Measurements from ENCODE around the gene GPN2.

Gene GPN2

GRCh38 chr1:26829184-26829911 lies 60.7 kb downstream of the GPN2 start:
- Histone ChIP-seq H3K4me3 (ENCODE audit: low read length) (no peak overlapping the region), H3K36me3 (ENCODE audit: insufficient read depth, low read length) (peaks cover 37% of the 10 kb centered on the region), H3K4me1 (ENCODE audit: insufficient read depth, low read length) (peaks cover 9% of the 10 kb centered on the region; the same call in 1 of the 2 replicates), H3K9ac (ENCODE audit: low read depth, low read length) (no peak overlapping the region), H3K27ac (ENCODE audit: low read depth, low read length) (no peak overlapping the region), H3K27me3 (ENCODE audit: insufficient read depth, low read length) (no peaks in the 10 kb centered on the region), H3K9me3 (ENCODE audit: insufficient read depth, low read depth, low read length) (no peaks in the 10 kb centered on the region)
- 73% methylated on average over 6 of the region's 6 CpGs for WGBS

GRCh38 chr1:26828411-26828991 lies 61.6 kb downstream of the GPN2 start:
- H3K9me3 ChIP-seq (ENCODE audit: insufficient read depth, low read depth, low read length), result no peaks in the 10 kb centered on the region
- peaks cover 9% of the 10 kb centered on the region; the same call in 1 of the 2 replicates for H3K4me1 ChIP-seq (ENCODE audit: insufficient read depth, low read length)
- H3K4me3 ChIP-seq (ENCODE audit: low read length), result no peak overlapping the region
- H3K27me3 ChIP-seq (ENCODE audit: insufficient read depth, low read length), result no peaks in the 10 kb centered on the region
- H3K27ac ChIP-seq (ENCODE audit: low read depth, low read length), result no peak overlapping the region
- H3K36me3 ChIP-seq (ENCODE audit: insufficient read depth, low read length), result peaks cover 29% of the 10 kb centered on the region
- 83% methylated on average over 4 of the region's 4 CpGs for WGBS
- no peak overlapping the region for H3K9ac ChIP-seq (ENCODE audit: low read depth, low read length)

GRCh38 chr1:26827663-26828062 lies 62.4 kb downstream of the GPN2 start:
- no peak overlapping the region for H3K27ac ChIP-seq (ENCODE audit: low read depth, low read length)

DNA sequence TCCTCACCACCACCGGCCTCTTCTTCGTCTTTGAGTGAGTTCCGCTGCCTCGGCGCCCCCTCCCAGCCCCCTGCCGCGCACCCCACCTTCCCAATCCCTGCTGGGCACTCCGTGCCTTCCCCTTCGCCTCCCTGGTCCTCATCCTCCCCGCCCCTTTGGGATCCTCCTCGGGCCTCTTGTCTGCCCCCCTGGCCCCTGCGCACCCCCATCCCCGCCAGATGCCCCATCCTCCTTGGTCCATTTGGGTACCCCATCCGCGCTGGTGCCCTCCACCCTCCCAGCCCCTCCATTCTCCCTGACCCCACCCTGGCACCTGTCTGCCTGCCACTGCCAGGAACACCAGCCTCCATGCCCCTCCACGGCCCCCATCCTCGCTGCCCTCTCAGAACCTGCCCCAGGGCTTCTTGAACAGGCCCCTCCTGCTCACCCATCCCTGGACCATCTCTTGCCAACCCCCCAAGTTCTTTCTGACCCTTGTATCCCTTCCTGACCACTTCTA lies 62.9 kb downstream of the GPN2 start:
- H3K27ac ChIP-seq (ENCODE audit: low read depth, low read length), result no peak overlapping the region
- H3K27me3 ChIP-seq (ENCODE audit: insufficient read depth, low read length), result no peaks in the 10 kb centered on the region
- H3K9me3 ChIP-seq (ENCODE audit: insufficient read depth, low read depth, low read length), result no peaks in the 10 kb centered on the region
- H3K4me1 ChIP-seq (ENCODE audit: insufficient read depth, low read length), result peaks cover 9% of the 10 kb centered on the region; the same call in 1 of the 2 replicates
- 7% methylated on average over 17 of the region's 17 CpGs for WGBS
- peaks cover 15% of the 10 kb centered on the region for H3K36me3 ChIP-seq (ENCODE audit: insufficient read depth, low read length)
- peak overlapping the region; percentile 52 for H3K4me3 ChIP-seq (ENCODE audit: low read length)
- peak overlapping the region; percentile 57 for H3K9ac ChIP-seq (ENCODE audit: low read depth, low read length)

More at GRCh38 chr1:26827663-26828062, 62.4 kb downstream of the GPN2 start:
- Histone ChIP-seq H3K9ac (ENCODE audit: low read depth, low read length) (no peak overlapping the region), H3K4me3 (ENCODE audit: low read length) (peak overlapping the region; percentile 52), H3K9me3 (ENCODE audit: insufficient read depth, low read depth, low read length) (no peaks in the 10 kb centered on the region), H3K27me3 (ENCODE audit: insufficient read depth, low read length) (no peaks in the 10 kb centered on the region), H3K4me1 (ENCODE audit: insufficient read depth, low read length) (peaks cover 9% of the 10 kb centered on the region; the same call in 1 of the 2 replicates), H3K36me3 (ENCODE audit: insufficient read depth, low read length) (peaks cover 20% of the 10 kb centered on the region)
- 47% methylated on average over 11 of the region's 11 CpGs for WGBS

GRCh38 chr1:26826261-26827105 lies 63.6 kb downstream of the GPN2 start, which contains the start of gene ZDHHC18:
Gene ZDHHC18, plus strand, starts transcription at chr1:26826688. Its CDS starts 117 bp downstream, at chr1:26826805.
- WGBS, result 2% methylated on average over 107 of the region's 107 CpGs
- Histone ChIP-seq H3K27ac (ENCODE audit: low read depth, low read length) (no peak within 1 kb of the TSS), H3K4me1 (ENCODE audit: insufficient read depth, low read length) (peaks cover 9% of the 10 kb centered on the region; the same call in 1 of the 2 replicates)

More at GRCh38 chr1:26826261-26827105, 63.6 kb downstream of the GPN2 start, which contains the start of gene ZDHHC18:
- H3K9ac ChIP-seq (ENCODE audit: low read depth, low read length), result peak within 1 kb of the TSS; percentile 57
- no peaks in the 10 kb centered on the region for H3K9me3 ChIP-seq (ENCODE audit: insufficient read depth, low read depth, low read length)
- H3K27me3 ChIP-seq (ENCODE audit: insufficient read depth, low read length), result no peaks in the 10 kb centered on the region
- H3K4me3 ChIP-seq (ENCODE audit: low read length), result peak within 1 kb of the TSS; percentile 52
- peaks cover 10% of the 10 kb centered on the region; the same call in 1 of the 2 replicates for H3K36me3 ChIP-seq (ENCODE audit: insufficient read depth, low read length)

Measured in HUES64 (cell line).